Naive thymus-derived CD8-positive, alpha-beta T cell (primary cell): ENCODE data around the gene EYS. TPM values are rescaled to one million over a fixed set of nuclear protein-coding genes. Genes with fewer than 3 reads are reported as not detected.

Experiments
- ATAC-seq, 2 donors: fragments of 150-1000 bp; cut with Tn5 transposase in 1 of 2; sonication (Bioruptor Pico), chemical (Tn5 transposase) in 1 of 2; 1 replicate in 1 of 2; 2 replicates in 1 of 2; pipeline ENCODE4 v1.10.0; 2021; ENCODE audit warnings: mild to moderate bottlenecking in 2 of 2, moderate library complexity in 2 of 2
- POLR2A ChIA-PET: fragments of 350-600 bp; sonication (Branson Sonifier 250); formaldehyde crosslinking; loops from one replicate; lab custom pipeline; 2021; ENCODE audit warnings: antibody characterized with exemption; lab: Charles Lee
- DNase-seq, 10 donors: peaks; one replicate each; pipeline versions ENCODE4 v3.0.0 to v3.0.0-alpha.2; 2020 to 2022
- H3K27ac Mint-ChIP-seq, 10 donors: one replicate each; pipeline ENCODE4 v1.8.0; 2020 to 2022; ENCODE audit warnings: mild to moderate bottlenecking in 10 of 10, mixed read lengths in 10 of 10, moderate library complexity in 4 of 10, inconsistent platforms in 1 of 10
- H3K27me3 Mint-ChIP-seq, 5 donors: one replicate each; pipeline ENCODE4 v1.8.0; 2021 to 2022; ENCODE audit warnings: mixed read lengths in 5 of 5
- H3K36me3 Mint-ChIP-seq, 3 donors: one replicate each; pipeline ENCODE4 v1.8.0; 2020 to 2022; ENCODE audit warnings: mixed read lengths in 3 of 3, mild to moderate bottlenecking in 2 of 3, inconsistent platforms in 1 of 3
- H3K4me1 Mint-ChIP-seq, 4 donors: one replicate each; pipeline ENCODE4 v1.8.0; 2021 to 2022; ENCODE audit warnings: mixed read lengths in 4 of 4
- H3K4me3 Mint-ChIP-seq, 10 donors: one replicate each; pipeline ENCODE4 v1.8.0; 2020 to 2022; ENCODE audit warnings: mild to moderate bottlenecking in 10 of 10, mixed read lengths in 10 of 10, moderate library complexity in 6 of 10, inconsistent platforms in 1 of 10
- H3K9me3 Mint-ChIP-seq, 9 donors: one replicate each; pipeline ENCODE4 v1.8.0; 2020 to 2022; ENCODE audit warnings: mixed read lengths in 9 of 9, mild to moderate bottlenecking in 3 of 9, inconsistent platforms in 1 of 9, moderate library complexity in 1 of 9
- polyA plus RNA-seq, 3 donors: library from polyadenylated mRNA; unstranded; fragments of 300-500 nt; fragmentation: Illumina TruSeq; gene quantifications; one replicate each; pipeline ENCODE4 v1.2.3, GENCODE V29; 2021
- total RNA-seq, 8 experiments: library from RNA in 2 of 8; stranded (reverse) in 2 of 8; gene quantifications; one replicate each; pipeline ENCODE4 v1.2.3 and lab custom pipeline; 2021 to 2026

Gene EYS
- total and polyA plus RNA-seq, 5 experiments from 2014 or later = 0.07 to 0.09 TPM; not detected in 3

DNA sequence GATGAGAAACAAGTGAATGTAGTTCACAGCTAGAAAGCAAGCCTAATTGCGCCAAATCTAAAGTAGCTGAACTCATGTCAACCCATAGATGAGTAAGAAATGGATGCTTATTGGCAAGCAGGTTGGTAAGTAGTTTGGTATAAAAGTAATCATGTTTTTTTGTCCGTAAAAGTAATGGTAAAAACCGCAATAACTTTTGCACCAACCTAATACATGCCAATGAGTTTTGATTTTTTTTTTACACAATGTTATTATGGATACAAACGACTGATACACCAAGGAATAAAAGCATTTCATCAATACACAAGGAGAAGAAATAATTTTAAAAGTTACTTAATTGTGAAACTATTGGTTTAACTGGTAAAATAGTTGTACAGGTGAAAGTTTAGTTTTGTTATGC lies 977.5 kb downstream of the EYS start:
- ATAC-seq (no peak), DNase-seq (no peak)
- POLR2A ChIA-PET = no interaction called here
- no peak overlapping the region for H3K4me3 Mint-ChIP-seq
- H3K4me1 Mint-ChIP-seq = no peaks in the 10 kb centered on the region
- H3K36me3 Mint-ChIP-seq = no peaks in the 10 kb centered on the region
- H3K9me3 Mint-ChIP-seq = peaks cover 0 to 17% (median 3%) of the 10 kb centered on the region in 9 donors
- H3K27ac Mint-ChIP-seq = no peak overlapping the region
- no peaks in the 10 kb centered on the region for H3K27me3 Mint-ChIP-seq

DNA sequence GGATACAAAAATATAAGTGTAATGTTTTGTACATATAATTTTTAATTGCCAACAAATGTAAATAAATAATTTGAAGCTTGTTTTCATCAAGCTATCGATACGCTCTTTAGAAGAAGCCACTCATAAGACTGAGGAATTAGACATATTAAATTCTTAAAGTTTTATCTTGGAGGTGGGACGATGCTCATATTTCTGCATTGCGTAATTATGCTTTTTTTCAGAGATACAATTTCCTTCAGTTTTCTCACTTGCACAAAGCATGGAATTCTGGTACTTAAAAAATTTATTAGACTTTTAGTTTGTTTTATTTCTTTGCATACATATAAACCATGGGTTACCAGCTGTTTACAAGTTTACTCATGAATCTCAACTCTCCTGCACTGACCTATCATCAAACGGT lies 980.0 kb downstream of the EYS start:
- H3K4me3 Mint-ChIP-seq = no peak overlapping the region
- peaks cover 0 to 16% (median 4%) of the 10 kb centered on the region in 9 donors for H3K9me3 Mint-ChIP-seq
- H3K36me3 Mint-ChIP-seq = no peaks in the 10 kb centered on the region
- no peak overlapping the region for H3K27ac Mint-ChIP-seq
- POLR2A ChIA-PET = no interaction called here
- ATAC-seq = no peak
- no peaks in the 10 kb centered on the region for H3K4me1 Mint-ChIP-seq
- H3K27me3 Mint-ChIP-seq = no peaks in the 10 kb centered on the region
- DNase-seq = no peak

GRCh38 chr6:64724091-64724490 lies 982.9 kb downstream of the EYS start:
- DNase-seq (no peak), ATAC-seq (no peak)
- H3K36me3 Mint-ChIP-seq = no peaks in the 10 kb centered on the region
- peaks cover 0 to 23% (median 2%) of the 10 kb centered on the region in 9 donors for H3K9me3 Mint-ChIP-seq
- POLR2A ChIA-PET = no interaction called here
- no peak overlapping the region for H3K4me3 Mint-ChIP-seq
- no peak overlapping the region for H3K27ac Mint-ChIP-seq
- no peaks in the 10 kb centered on the region for H3K4me1 Mint-ChIP-seq
- H3K27me3 Mint-ChIP-seq = no peaks in the 10 kb centered on the region

- no peak for DNase-seq
- peaks cover 0 to 23% (median 3%) of the 10 kb centered on the region in 9 donors for H3K9me3 Mint-ChIP-seq
- POLR2A ChIA-PET = no interaction called here
- H3K27me3 Mint-ChIP-seq = no peaks in the 10 kb centered on the region
- no peak overlapping the region for H3K27ac Mint-ChIP-seq
- ATAC-seq = no peak
- no peak overlapping the region for H3K4me3 Mint-ChIP-seq
- no peaks in the 10 kb centered on the region for H3K36me3 Mint-ChIP-seq
- H3K4me1 Mint-ChIP-seq = no peaks in the 10 kb centered on the region
These were observed 983.5 kb downstream of the EYS start for GRCh38 chr6:64723327-64724058.

DNA sequence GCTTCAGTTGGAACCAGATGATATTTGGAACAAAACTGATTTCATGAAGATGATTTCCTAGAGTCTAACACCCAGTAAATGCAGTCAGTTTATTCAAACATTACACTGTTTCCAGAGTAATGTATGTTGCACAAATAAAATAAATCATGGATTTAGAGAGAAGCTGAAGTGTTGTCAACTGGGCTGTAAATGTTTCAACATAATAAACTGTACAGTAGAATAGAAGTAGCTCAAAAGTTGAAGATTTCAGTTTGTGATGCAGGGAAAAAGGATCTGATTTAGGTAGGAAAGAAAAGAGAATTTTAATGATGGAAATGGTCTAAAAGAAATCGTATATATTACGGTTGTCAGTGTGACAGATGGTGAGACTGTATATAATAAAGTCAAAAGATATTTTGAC lies 985.2 kb downstream of the EYS start:
- Mint-ChIP-seq H3K36me3 (no peaks in the 10 kb centered on the region), H3K27me3 (no peaks in the 10 kb centered on the region), H3K4me3 (no peak overlapping the region), H3K27ac (no peak overlapping the region), H3K9me3 (peaks cover 0 to 23% (median 3%) of the 10 kb centered on the region in 9 donors), H3K4me1 (no peaks in the 10 kb centered on the region)
- POLR2A ChIA-PET = no interaction called here
- DNase-seq = no peak
- no peak for ATAC-seq

- Mint-ChIP-seq H3K27ac (no peak overlapping the region), H3K36me3 (no peaks in the 10 kb centered on the region), H3K9me3 (peaks cover 2 to 25% (median 4%) of the 10 kb centered on the region in 9 donors), H3K4me3 (no peak overlapping the region), H3K27me3 (no peaks in the 10 kb centered on the region), H3K4me1 (no peaks in the 10 kb centered on the region)
- DNase-seq (no peak), ATAC-seq (no peak)
- POLR2A ChIA-PET = no interaction called here
These were observed 989.7 kb downstream of the EYS start for GRCh38 chr6:64717281-64717680.

DNA sequence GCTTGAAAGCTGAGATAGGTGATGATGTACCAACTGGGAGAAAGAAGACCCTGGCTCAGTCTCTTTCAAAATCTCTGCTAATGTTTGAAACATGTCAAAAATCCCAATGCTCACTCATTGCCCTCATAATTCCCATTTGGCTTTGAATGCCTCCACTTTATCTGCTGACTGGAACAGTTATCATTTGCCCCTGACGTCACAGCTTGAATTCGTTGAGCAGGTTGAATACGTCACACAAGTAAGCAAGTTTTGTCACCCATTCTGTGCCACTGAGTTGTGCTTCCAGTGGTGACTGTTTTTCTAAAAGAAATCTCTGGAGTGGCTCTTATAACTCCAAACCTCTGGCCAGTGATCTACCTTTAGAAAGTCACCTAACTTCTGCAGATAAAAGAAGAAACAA lies 991.4 kb downstream of the EYS start:
- Mint-ChIP-seq H3K4me3 (no peak overlapping the region), H3K27ac (no peak overlapping the region), H3K36me3 (no peaks in the 10 kb centered on the region), H3K27me3 (no peaks in the 10 kb centered on the region), H3K4me1 (no peaks in the 10 kb centered on the region), H3K9me3 (peaks cover 0 to 20% (median 4%) of the 10 kb centered on the region in 9 donors)
- DNase-seq (no peak), ATAC-seq (no peak)
- POLR2A ChIA-PET = no interaction called here

- no peaks in the 10 kb centered on the region for H3K36me3 Mint-ChIP-seq
- H3K4me1 Mint-ChIP-seq = no peaks in the 10 kb centered on the region
- ATAC-seq (no peak), DNase-seq (no peak)
- no peak overlapping the region for H3K27ac Mint-ChIP-seq
- POLR2A ChIA-PET = no interaction called here
- H3K9me3 Mint-ChIP-seq = peaks cover 0 to 15% (median 4%) of the 10 kb centered on the region in 9 donors
- no peaks in the 10 kb centered on the region for H3K27me3 Mint-ChIP-seq
- H3K4me3 Mint-ChIP-seq = no peak overlapping the region
These were observed 993.0 kb downstream of the EYS start for GRCh38 chr6:64714073-64714472.

DNA sequence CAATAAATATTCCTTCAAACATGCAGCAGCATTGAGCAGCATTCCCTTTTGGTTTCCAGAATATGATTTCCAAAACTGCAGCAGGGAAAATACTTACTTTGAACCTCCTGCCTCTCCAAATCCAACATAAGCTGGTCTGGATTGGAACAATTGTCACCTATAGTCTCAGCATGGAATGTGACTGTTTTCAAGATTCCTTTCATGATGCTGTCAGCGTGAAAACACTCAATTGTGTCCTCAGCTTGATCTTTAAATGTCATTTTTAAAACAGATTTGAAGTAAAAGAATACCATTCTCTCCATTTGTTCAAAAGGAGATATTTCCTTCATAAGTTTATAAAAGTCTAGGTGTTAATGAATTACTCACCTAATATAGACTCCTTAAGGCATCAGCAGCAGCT lies 993.9 kb downstream of the EYS start:
- POLR2A ChIA-PET = no interaction called here
- Mint-ChIP-seq H3K9me3 (peaks cover 0 to 20% (median 3%) of the 10 kb centered on the region in 9 donors), H3K4me3 (no peak overlapping the region), H3K36me3 (no peaks in the 10 kb centered on the region), H3K27me3 (no peaks in the 10 kb centered on the region), H3K27ac (no peak overlapping the region), H3K4me1 (no peaks in the 10 kb centered on the region)
- ATAC-seq (no peak), DNase-seq (no peak)

- no peak for DNase-seq
- H3K9me3 Mint-ChIP-seq = peaks cover 0 to 20% (median 3%) of the 10 kb centered on the region in 9 donors
- H3K27me3 Mint-ChIP-seq = no peaks in the 10 kb centered on the region
- no peaks in the 10 kb centered on the region for H3K36me3 Mint-ChIP-seq
- H3K4me3 Mint-ChIP-seq = no peak overlapping the region
- ATAC-seq = no peak
- H3K27ac Mint-ChIP-seq = no peak overlapping the region
- H3K4me1 Mint-ChIP-seq = no peaks in the 10 kb centered on the region
- POLR2A ChIA-PET = no interaction called here
These were observed 994.4 kb downstream of the EYS start for GRCh38 chr6:64712606-64713005.

- no peaks in the 10 kb centered on the region for H3K27me3 Mint-ChIP-seq
- ATAC-seq = no peak
- POLR2A ChIA-PET = no interaction called here
These were observed 1003.1 kb downstream of the EYS start for GRCh38 chr6:64703922-64704321.

DNA sequence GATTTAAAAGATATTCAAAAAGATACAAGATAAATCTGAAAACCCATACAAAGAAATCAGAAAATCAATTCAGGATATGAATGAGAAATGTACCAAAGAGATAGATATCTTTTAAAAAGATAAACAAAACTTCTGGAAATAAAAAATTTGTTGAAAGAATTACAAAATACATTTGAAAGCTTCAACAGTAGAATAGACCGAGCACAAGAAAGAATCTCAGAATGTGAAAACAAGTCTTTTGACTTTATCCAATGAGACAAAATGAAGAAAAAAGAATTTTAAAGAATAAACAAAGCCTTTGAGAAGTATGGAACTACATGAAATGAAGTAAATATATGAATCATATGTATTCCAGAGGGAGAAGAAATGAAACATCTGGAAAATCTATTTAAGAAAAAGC lies 1011.0 kb downstream of the EYS start:
- Mint-ChIP-seq H3K27me3 (no peaks in the 10 kb centered on the region), H3K36me3 (no peaks in the 10 kb centered on the region), H3K4me1 (no peaks in the 10 kb centered on the region), H3K4me3 (no peak overlapping the region), H3K9me3 (peaks cover 7 to 54% (median 18%) of the 10 kb centered on the region in 9 donors), H3K27ac (no peak overlapping the region)
- POLR2A ChIA-PET = no interaction called here
- no peak for DNase-seq
- no peak for ATAC-seq

More at GRCh38 chr6:64703922-64704321, 1003.1 kb downstream of the EYS start:
- H3K4me3 Mint-ChIP-seq = no peak overlapping the region
- DNase-seq = no peak
- peaks cover 0 to 29% (median 11%) of the 10 kb centered on the region in 9 donors for H3K9me3 Mint-ChIP-seq
- no peaks in the 10 kb centered on the region for H3K36me3 Mint-ChIP-seq
- no peak overlapping the region for H3K27ac Mint-ChIP-seq
- H3K4me1 Mint-ChIP-seq = no peaks in the 10 kb centered on the region

DNA sequence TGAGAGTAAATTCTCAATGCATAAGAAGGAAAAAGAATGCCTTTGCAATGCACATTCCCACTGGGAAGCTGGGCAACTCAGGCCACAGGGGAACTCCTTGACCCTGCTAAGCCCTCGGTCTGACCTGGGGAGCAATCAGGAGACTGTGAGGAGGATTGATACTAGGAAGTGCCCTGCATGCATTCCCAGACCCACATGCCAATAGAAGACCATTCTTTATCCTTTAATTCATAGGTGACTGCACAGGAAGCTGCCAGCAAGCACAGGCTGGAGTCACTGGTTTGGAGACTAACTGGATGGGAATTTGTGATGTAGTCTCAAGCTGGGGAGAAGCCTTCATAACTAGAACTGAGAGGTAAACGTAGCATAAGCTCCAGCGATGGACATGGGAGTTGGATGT lies 1012.7 kb downstream of the EYS start:
- H3K4me3 Mint-ChIP-seq = no peak overlapping the region
- peaks cover 4 to 53% (median 20%) of the 10 kb centered on the region in 9 donors for H3K9me3 Mint-ChIP-seq
- H3K36me3 Mint-ChIP-seq = no peaks in the 10 kb centered on the region
- no peaks in the 10 kb centered on the region for H3K4me1 Mint-ChIP-seq
- H3K27me3 Mint-ChIP-seq = no peaks in the 10 kb centered on the region
- ATAC-seq = no peak
- no peak for DNase-seq
- H3K27ac Mint-ChIP-seq = no peak overlapping the region
- POLR2A ChIA-PET = no interaction called here

DNA sequence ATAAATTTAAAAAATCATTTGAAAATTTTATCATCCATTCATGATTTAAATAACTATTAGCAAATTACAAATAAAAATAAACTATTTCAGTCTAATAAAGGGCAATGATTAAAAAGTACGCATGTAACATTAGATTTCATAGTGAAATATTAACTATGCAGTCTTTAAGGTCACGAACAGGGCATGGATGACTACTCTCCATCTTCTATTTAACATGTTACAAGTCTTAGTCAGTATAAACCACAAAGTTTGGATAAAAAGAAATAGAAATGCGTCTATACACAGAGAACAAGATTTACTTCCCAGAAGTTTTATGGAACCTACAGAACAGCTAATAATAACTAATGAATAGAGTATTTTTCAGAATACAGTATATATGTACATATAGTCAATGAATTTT lies 1016.0 kb downstream of the EYS start:
- Mint-ChIP-seq H3K4me3 (no peak overlapping the region), H3K4me1 (no peaks in the 10 kb centered on the region), H3K27me3 (no peaks in the 10 kb centered on the region), H3K36me3 (no peaks in the 10 kb centered on the region), H3K27ac (no peak overlapping the region), H3K9me3 (peaks cover 0 to 40% (median 12%) of the 10 kb centered on the region in 9 donors)
- POLR2A ChIA-PET = no interaction called here
- DNase-seq (no peak), ATAC-seq (no peak)
